Liver (tissue), 9 donors: Measurements from ENCODE around the gene TBX21. TPM values are rescaled to one million over a fixed set of nuclear protein-coding genes. Genes with fewer than 3 reads are reported as not detected.

Source experiments
- DNase-seq: peaks from one replicate; pipeline ENCODE4 v3.0.0-alpha.2; 2017; ENCODE audit warnings: low spot score
- H3K27ac ChIP-seq, 2 donors: one replicate each; pipeline ENCODE4 v1.7.0; 2013; ENCODE audit warnings: inconsistent platforms in 2 of 2, low read length in 2 of 2, control low read depth in 1 of 2, low read depth in 1 of 2, mild to moderate bottlenecking in 1 of 2
- H3K27me3 ChIP-seq, 4 donors: one replicate each; pipeline versions ENCODE4 v1.6.1 to v1.7.0; 2013; ENCODE audit warnings: low read length in 3 of 4, inconsistent platforms in 1 of 4, mild to moderate bottlenecking in 1 of 4, moderate library complexity in 1 of 4; ENCODE audit not compliant: control insufficient read depth in 4 of 4, insufficient read depth in 4 of 4
- H3K36me3 ChIP-seq, 4 donors: one replicate each; pipeline versions ENCODE4 v1.6.1 to v1.7.0; 2013; ENCODE audit warnings: low read length in 3 of 4, mild to moderate bottlenecking in 3 of 4, low read depth in 1 of 4, moderate library complexity in 1 of 4; ENCODE audit not compliant: control insufficient read depth in 4 of 4, insufficient read depth in 3 of 4
- H3K4me1 ChIP-seq, 4 donors: one replicate each; pipeline versions ENCODE4 v1.6.1 to v1.7.0; 2013; ENCODE audit warnings: low read length in 3 of 4, mild to moderate bottlenecking in 3 of 4, moderate library complexity in 1 of 4; ENCODE audit not compliant: control insufficient read depth in 4 of 4, insufficient read depth in 4 of 4
- H3K4me3 ChIP-seq, 3 donors: one replicate each; pipeline versions ENCODE4 v1.6.1 to v1.7.0; 2013; ENCODE audit warnings: low read length in 3 of 3, control low read depth in 1 of 3, low read depth in 1 of 3, mild to moderate bottlenecking in 1 of 3
- H3K9ac ChIP-seq, 2 donors: one replicate each; pipeline ENCODE4 v1.7.0; 2013; ENCODE audit warnings: low read length in 2 of 2, mild to moderate bottlenecking in 2 of 2, moderate library complexity in 2 of 2, control low read depth in 1 of 2, low read depth in 1 of 2
- H3K9me3 ChIP-seq, 4 donors: one replicate each; pipeline versions ENCODE4 v1.6.1 to v1.7.0; 2013; ENCODE audit warnings: low read length in 3 of 4; ENCODE audit not compliant: control insufficient read depth in 4 of 4
- ATF3 ChIP-seq: IDR thresholded peaks from 2 replicates; pipeline ENCODE4 v1.6.1; 2016; ENCODE audit warnings: antibody characterized with exemption
- CTCF ChIP-seq: fragments of 150-350 bp; IDR thresholded peaks from 2 replicates; pipeline ENCODE4 v1.5.1; 2017; ENCODE audit warnings: improper control_type of control experiment, low read depth, low read length; ENCODE audit not compliant: missing input control
- FOXA1 ChIP-seq: IDR thresholded peaks from 2 replicates; pipeline ENCODE4 v1.6.1; 2016; ENCODE audit warnings: antibody characterized with exemption
- FOXA2 ChIP-seq: IDR thresholded peaks from 2 replicates; pipeline ENCODE4 v1.6.1; 2016; ENCODE audit warnings: antibody characterized with exemption
- GABPA ChIP-seq, 2 donors: IDR thresholded peaks in 1 of 2; conservative IDR thresholded peaks in 1 of 2; 2 replicates each; pipeline ENCODE4 v1.6.1; 2016; ENCODE audit warnings: antibody characterized with exemption in 2 of 2, mild to moderate bottlenecking in 1 of 2, moderate library complexity in 1 of 2
- HNF4A ChIP-seq, 2 donors: conservative IDR thresholded peaks; 2 replicates each; pipeline ENCODE4 v1.6.1; 2016; ENCODE audit warnings: antibody characterized with exemption in 2 of 2, mild to moderate bottlenecking in 2 of 2
- HNF4G ChIP-seq: IDR thresholded peaks from 2 replicates; pipeline ENCODE4 v1.6.1; 2016; ENCODE audit warnings: antibody characterized with exemption
- JUND ChIP-seq, 2 donors: IDR thresholded peaks; 2 replicates each; pipeline ENCODE4 v1.6.1; 2016; ENCODE audit warnings: antibody characterized with exemption in 2 of 2
- MAX ChIP-seq: IDR thresholded peaks from 2 replicates; pipeline ENCODE4 v1.6.1; 2016; ENCODE audit warnings: antibody characterized with exemption
- RAD21 ChIP-seq, 2 donors: IDR thresholded peaks; 2 replicates each; pipeline ENCODE4 v1.6.1; 2016; ENCODE audit warnings: antibody characterized with exemption in 2 of 2, mild to moderate bottlenecking in 2 of 2
- REST ChIP-seq: IDR thresholded peaks from 2 replicates; pipeline ENCODE4 v1.6.1; 2016; ENCODE audit warnings: antibody characterized with exemption, mild to moderate bottlenecking
- RXRA ChIP-seq, 2 donors: IDR thresholded peaks; 2 replicates each; pipeline ENCODE4 v1.6.1; 2017 to 2018; ENCODE audit warnings: antibody characterized with exemption in 2 of 2, mild to moderate bottlenecking in 1 of 2
- TAF1 ChIP-seq: conservative IDR thresholded peaks from 2 replicates; pipeline ENCODE4 v1.6.1; 2016; ENCODE audit warnings: antibody characterized with exemption, mild to moderate bottlenecking
- YY1 ChIP-seq: IDR thresholded peaks from 2 replicates; pipeline ENCODE4 v1.6.1; 2016; ENCODE audit warnings: antibody characterized with exemption, mild to moderate bottlenecking
- ZBTB33 ChIP-seq: IDR thresholded peaks from 2 replicates; pipeline ENCODE4 v1.6.1; 2016; ENCODE audit warnings: antibody characterized with exemption
- WGBS: extraction: QIAGEN DNeasy Blood & Tissue Kit; methylation state at CpG from one replicate; pipeline ENCODE4 v1.1.7; 2013; 5-methylcytosine and 5-hydroxymethylcytosine counted together
- polyA plus RNA-seq, 2 donors: library from polyadenylated mRNA; stranded (reverse) in 1 of 2; unstranded in 1 of 2; fragments of 200-250 nt in 1 of 2; fragments of >200 nt in 1 of 2; fragmentation: Nextera tagmentation in 1 of 2; extraction: Ambion mirVana in 1 of 2; gene quantifications; one replicate each; pipeline versions ENCODE4 v1.2.1 to v1.2.3, GENCODE V29; 2013 to 2015
- total RNA-seq, 2 donors: library from RNA; depleted of rRNA; stranded (reverse); fragments of >200 nt; gene quantifications; one replicate each; pipeline ENCODE4 v1.2.3, GENCODE V29; 2014
- donor health status: healthy.
- donor health status: healthy.
- donor health status: healthy.
- donor health status: healthy.
- donor health status: healthy.

TBX21 gene
- total and polyA plus RNA-seq, 4 donors, result 0.19 to 0.59 (median 0.25) TPM; not detected in 1

- H3K9me3 ChIP-seq, result peaks cover 8 to 17% (median 10%) of the 10 kb centered on the region in 4 donors
- WGBS, result 28% methylated on average over 1 of the region's 1 CpG
- H3K4me3 ChIP-seq, result no peak overlapping the region
- no peaks in the 10 kb centered on the region for H3K4me1 ChIP-seq
- H3K9ac ChIP-seq, result no peak overlapping the region
- H3K27ac ChIP-seq, result no peak overlapping the region
- DNase-seq, result no peak
- TF ChIP-seq HNF4A (conservative IDR thresholded peaks at IDR 0.05) (no peak), TAF1 (no peak), FOXA1 (no peak), YY1 (no peak), MAX (no peak), CTCF (no peak), FOXA2 (no peak), HNF4G (no peak), ZBTB33 (no peak), GABPA (IDR thresholded peaks at IDR 0.05 in 1 of 2, conservative IDR thresholded peaks at IDR 0.05 in 1 of 2) (no peak), ATF3 (no peak), RXRA (IDR thresholded peaks at IDR 0.05) (no peak), RAD21 (IDR thresholded peaks at IDR 0.05) (no peak), JUND (IDR thresholded peaks at IDR 0.05) (no peak), REST (no peak)
- no peaks in the 10 kb centered on the region for H3K36me3 ChIP-seq
- H3K27me3 ChIP-seq, result no peaks in the 10 kb centered on the region
Measured at GRCh38 chr17:47757386-47757785, 24.4 kb downstream of the TBX21 start.
